NCI-H82 treated with DMSO at 0.1 percent for 48 hours (cell line): ENCODE data around the gene TMTC4.

Experiments used
- DNase-seq: peaks from one replicate; lab custom pipeline; 2025; ENCODE audit not compliant: unreplicated experiment; lab: John Stamatoyannopoulos, UW

TMTC4 gene

DNA sequence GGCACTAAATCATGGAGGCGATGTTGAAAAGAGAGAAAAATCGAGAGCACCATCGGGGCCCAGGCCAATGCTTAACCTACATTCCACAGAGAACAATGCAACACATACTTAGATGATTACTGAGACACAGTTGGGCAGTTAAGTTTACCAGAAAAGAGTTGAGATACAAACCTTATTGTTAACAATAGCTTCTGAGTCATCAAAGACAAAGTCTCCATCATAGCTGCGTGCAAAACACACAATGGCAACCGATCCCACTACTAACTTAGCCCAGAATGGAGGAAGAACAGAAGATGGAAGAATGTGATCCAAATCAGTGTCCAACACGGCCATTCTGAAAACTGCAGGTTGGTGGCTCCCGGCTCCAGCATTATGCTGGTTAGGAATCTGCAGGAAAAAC, 6.2 kb downstream of the TMTC4 start:
- DNase-seq: no peak

DNA sequence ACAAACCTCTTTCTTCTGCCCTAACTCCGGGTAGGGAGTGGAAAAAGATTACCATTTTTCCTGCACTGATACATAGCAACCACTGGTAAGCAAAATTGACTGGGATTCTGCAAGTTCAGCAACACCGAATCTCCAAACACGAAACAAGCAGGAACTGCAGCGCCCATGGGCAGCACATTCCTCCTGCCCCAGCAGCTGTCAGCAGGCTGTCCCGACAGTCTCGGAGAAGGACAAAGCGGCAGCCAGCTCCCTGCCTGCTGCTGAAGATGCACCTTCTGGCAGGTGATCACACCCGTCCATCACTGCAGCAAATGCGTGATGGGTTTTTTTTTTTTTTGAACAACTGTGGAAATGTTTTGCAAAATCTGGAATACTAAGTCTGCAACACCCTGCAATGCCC, 6.7 kb downstream of the TMTC4 start:
- DNase-seq: no peak

DNA sequence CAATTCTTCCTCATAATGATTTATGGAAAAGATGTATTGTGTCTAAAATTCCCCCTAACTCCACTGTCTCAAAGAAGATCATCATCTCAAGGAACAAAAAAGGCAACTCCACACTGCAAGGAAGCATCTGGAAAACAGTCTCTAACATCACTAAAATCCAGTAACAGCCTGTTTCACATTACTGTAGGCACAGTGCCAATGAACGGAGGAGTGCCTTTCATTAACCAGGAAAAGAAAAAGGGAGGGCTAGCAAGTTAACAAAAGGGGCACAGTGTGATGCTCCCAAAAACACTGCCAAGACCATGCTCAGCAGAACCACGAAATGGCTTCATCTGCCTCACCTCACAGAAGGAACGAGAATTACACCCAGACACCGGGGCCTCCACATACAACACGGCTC, 8.5 kb downstream of the TMTC4 start:
- DNase-seq: no peak

DNA sequence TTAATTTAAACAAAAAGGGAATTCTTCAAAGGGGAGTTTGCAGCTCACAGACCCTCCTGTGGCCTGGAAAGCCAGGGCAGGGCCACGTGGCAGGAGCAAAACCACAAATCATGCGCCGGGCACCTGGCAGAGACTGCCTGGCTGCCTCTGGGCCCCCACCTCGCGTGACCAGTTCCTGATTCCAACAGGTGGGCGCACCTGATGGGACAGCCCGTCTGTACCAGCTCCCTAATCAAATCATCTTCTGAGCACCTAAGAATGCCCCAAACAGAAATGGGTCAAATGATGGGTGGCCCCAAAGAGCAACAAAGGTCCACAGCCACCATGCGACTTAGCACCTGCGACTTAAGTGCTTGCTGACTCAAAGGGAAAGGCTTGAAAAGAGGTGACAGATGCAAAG, 9.2 kb downstream of the TMTC4 start:
- no peak for DNase-seq

DNA sequence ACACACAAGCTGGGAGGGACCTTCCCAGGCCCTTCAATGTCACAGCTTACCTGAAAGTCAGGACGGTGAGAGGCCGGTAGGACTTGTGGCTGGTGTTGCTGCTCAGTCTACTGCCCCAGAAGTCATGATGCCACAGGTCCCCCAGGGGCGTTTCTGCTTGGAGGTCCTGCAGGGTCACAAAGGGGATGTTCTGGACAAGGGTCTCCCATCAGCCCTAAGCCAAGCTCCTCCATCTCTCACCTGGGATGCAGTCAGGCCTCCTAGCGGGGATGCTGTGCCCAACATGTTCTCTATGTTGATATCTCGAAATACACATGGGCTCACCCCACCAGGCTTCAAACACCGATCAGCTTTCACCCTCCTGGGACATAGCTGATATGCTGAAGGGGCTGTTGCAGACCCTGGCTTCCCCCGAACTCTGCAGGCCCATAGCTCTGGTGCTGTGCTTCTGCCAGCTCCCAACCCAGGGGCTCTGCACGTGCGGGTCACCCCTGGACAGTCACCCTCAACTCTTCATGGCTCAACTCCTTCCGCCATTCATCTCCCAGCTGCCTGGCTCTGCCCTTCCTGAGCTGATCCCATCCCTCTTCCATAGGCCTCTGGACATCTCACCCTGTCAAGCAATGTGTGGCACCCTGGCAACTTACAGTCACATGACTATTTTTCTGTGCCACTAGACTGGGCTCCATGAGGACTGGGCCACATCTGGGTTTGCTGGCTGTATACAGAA, 10.3 kb downstream of the TMTC4 start:
- no peak for DNase-seq

DNA sequence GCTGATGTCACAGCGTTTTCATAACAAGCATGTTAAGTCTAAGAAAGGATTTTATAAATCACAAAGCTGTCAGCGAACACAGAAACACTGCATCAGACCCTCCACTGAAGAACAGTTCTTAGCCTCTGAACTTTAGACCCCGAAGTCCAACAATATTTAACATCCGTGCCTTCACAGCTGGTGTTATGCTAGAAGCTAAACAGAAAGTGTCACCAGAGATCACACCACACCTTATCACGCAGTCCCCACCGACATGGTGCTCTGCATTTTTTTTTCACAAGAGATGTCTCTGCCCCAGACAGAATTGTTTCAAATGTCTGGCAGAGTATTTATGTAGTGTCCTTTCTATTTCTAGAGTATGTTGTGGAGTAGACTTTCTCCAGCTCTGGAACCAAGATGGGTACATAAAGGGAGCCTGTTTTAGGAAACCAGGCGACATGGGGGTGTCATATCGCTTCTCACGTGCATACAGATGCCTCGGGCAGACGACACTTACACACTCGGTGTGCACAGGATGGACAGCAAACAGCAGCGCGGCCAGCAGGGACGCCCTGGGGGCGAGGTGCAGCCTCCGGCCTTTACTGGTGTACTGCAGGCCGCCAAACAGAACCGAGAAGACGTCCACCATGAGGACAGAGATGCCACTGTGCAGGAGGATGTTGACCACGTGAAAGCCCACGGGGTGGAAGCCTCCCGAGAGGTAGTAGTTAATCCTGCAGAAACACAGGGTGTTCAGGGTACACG, 12.0 kb downstream of the TMTC4 start:
- no peak for DNase-seq

DNA sequence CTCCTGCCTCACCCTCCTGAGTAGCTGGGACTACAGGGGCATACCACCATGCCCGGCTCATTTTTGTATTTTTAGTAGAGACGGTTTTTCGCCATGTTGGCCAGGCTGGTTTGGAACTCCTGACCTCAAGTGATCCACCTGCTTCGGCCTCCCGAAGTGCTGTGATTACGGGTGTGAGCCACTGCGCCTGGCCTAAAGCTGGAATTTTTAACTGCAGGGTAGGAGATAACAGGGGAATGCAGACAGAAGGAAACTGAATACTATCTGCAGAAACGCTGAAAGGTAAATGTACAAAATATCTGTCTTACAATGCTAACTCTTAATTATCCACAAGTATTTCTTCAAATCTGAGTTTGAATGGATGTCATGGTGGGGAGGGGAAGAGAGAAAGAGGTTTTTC, 13.8 kb downstream of the TMTC4 start:
- DNase-seq: no peak

DNA sequence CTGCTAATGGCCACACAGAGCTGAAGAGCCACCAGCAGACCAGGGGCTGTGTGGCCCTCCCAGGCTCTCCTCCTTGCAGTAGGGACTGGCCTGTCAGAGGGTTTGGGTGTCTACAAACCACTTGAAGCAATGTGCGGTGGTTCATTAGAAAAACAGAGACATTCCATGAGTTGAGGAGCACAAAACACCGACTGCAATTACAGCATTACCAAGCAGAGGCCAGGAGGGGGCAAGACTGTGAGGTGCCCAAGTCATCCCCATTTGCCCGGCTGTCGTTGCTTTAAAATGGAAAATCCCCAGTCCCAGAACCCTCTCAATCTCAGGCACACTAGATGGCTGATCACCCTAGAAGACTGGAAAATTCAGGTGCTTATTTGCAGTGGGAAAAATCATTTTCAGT, 15.0 kb downstream of the TMTC4 start:
- DNase-seq: no peak

DNA sequence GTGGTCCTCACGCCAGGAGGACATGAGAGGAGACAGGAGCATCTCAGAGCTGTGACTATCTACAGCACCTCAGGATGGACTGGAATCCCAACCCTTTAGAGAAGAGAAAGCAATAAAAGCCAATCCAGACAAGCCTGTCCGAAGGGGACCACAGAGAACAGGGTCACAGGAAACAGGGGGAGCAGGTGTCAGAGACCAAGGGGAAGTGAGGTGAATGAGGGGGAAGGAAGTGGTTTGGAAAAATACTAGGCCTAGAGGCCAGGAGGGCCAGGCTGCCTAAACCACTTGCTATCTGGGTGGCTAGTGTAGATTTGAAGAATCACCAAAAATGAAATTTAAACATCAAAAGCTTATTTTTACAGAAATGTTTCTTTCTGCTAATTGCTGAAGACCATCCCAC, 16.2 kb downstream of the TMTC4 start:
- DNase-seq: no peak

DNA sequence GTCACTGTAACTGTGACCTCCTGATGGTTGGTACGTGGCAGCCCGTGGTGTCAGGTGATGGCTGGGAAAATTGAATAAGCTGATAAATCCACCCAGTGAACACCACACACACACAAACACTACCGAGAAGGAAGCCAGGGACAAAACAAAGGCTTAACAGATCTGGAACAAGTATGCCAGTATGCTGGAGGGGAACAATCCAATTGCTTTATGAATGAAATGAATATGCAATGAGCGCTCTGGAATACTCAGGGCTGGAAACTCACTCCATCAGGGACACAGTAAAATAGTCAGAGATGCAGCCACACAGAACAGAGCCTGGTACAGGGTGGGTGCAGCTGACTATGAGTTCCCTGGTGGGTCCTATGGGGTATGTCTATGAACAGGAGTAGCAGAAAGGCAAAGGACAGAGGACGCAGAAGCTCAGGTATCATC, 16.7 kb downstream of the TMTC4 start:
- no peak for DNase-seq

DNA sequence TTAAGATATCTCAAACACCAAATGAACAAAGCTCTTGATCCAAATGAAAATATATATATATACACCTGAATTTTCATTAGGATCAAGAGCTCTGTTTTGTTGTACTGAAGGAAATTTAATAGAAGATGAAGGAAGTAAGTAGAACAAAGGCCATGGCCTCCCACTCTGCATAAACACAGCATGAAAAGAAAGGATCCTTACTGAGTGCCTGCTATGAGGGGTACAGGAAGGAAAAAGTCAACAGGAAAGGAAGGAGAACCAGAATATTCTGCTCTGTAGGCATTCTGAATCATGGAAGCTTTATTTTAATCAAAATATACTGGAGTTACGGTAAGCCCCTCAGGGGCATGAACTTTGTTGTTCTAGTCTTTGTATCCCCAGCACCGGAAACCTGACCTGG, 22.1 kb downstream of the TMTC4 start:
- DNase-seq: no peak

DNA sequence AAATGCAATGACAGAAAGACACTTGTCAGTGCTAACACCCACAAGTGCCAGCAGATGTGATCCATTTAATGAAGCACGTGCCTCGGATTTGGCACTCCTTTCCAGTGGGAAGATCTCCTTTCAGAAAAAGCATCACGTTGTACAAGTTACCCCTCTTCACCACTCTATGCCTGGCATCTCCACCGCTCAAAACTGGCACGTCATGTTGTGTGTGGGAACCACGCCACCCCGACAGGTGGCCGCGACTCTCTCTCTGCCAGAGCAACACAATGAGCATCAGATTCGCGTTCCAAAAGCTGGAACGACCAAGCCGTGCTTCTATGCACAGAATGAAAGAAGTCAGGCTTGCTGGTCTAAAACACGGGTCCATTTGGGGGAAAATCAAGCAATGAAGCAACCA, 24.3 kb downstream of the TMTC4 start:
- DNase-seq: no peak

DNA sequence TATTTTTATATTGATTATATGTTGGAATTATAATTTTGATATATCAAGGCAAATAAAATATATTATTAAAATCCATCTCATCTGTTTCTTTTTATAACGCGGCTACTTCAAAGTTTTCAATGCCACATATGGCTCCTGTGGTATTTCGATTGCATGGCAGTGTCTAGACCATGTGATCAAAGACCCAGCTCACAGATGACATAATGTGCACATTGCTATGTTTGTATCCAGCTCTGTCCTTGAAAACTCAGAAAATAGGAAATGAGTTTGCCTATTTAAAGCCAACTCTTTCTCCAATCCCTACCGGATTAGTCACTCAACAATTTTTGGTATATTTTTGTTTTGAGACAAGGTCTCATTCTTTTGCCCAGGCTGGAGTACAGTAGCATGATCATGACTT, 26.2 kb downstream of the TMTC4 start:
- DNase-seq: no peak

DNA sequence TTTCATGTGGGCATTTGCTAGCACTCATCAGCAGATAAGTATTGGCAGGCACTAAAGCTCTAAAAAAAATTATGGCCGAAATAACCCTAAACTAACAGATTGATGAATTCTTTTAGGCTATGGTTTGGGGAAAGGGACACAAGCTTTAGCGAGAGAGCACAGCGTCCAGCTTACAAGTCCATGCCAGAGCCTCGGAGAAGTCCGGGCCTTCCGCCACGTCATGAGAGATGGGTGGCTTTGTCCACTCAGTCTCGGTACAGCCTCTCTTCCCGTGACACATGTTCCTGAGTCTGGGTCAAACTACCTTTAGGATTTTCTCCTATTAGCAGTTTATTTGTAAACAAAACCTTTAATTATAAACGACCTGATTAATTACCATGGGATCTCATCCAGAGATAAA, 27.7 kb downstream of the TMTC4 start:
- no peak for DNase-seq

DNA sequence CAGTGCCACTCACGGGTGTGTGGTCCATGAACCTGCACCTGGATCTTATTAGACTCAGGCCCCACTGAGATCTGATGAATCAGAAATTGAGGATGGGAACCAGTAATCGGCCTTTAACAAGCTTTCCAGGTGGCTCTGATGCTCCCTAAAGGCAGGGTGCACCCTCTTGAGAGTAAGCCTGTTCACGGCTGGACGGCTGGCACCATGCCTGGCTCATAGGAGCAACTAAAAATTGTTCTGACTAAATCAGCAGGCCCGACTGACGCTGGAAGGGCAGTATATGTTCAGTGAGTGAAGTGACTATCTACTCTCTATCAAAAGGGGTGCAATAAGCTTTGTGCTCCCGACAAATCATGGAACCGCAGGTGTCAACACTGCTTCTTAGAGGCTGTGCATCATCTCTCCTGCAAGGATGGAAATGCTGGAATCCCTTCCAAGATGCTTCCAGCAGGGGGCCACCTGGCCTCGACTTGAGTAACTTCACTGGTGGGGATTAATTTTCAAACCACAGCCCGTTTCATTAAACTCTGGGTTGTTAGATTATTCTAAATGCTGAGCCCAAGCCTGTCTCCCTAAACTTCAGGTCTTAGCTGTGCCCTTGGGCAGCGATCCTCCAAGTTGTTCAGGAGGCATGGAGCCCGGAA, 28.4 kb downstream of the TMTC4 start:
- DNase-seq: peak; percentile 9

DNA sequence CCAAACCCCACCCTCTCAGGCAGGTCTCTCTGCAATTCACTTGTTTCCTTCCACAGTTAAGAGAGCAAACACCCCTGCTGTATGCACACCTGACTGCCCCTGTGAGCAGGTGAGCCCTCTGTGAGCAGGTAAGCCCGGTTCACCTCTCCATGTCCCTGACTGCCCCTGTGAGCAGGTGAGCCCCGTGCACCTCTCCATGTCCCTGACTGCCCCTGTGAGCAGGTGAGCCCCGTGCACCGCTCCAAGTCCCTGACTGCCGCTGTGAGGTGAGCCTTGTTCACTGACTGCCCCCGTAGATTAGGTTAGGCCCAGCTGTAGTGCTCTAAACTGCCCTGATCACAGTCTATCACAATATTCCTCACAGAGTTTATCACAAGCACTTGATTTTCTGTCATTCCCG, 29.2 kb downstream of the TMTC4 start:
- no peak for DNase-seq

DNA sequence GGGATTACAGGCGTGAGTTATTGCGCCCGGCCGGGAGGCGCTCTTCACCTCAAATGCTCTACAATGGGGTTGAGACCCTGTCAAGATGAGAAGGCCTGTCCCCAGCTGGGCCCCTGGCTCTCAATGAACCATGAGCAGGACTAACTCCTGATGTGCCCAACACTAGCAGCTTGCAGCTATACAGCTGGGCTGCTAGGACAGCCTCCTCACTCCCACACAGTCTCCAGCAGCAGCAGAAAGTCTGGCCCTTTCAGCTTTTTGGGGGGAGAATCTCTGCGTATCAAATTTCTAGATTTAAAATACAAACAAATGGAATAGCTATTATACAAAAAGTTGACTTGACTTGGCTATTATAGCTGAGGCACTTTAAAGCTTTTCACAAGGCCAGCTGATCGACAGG, 30.2 kb downstream of the TMTC4 start:
- DNase-seq: no peak

DNA sequence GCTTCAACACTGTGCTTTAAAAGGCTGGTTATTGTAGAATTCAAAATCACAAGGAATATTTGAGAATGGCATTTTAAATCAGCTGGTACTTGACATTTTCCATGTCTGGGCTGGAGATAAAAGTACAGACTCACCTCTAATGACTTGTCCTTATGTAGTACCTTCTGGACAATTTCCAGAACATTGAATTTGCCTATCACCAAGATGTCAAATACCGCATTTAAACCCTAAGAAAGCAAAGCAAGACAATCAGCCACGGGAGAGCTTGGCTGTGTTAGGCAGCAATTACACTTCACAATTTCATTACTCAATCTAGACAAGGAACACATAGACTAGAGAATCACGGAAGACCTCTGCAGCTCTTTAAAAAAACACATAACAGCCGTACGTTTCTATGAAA, 36.8 kb downstream of the TMTC4 start:
- no peak for DNase-seq

DNA sequence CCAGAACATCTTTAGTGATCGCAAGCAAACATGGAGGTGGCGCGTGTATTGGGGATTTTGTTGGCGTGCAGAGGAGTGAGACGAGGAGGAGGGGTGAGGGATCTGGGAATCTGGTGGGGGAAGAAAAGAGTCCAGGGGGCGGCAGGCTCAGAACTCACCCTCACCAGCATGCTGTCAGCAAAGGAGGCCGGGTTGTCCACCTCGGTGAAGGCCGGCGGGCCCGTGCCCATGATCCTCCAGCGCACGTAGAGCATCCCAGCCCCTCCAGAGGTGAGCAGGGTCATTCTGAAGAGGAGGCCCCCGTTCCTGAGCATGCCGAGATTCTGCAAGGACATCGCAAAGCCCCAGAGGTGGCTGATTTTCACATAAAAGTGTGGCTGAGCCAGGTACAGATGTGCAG, 37.2 kb downstream of the TMTC4 start:
- no peak for DNase-seq

DNA sequence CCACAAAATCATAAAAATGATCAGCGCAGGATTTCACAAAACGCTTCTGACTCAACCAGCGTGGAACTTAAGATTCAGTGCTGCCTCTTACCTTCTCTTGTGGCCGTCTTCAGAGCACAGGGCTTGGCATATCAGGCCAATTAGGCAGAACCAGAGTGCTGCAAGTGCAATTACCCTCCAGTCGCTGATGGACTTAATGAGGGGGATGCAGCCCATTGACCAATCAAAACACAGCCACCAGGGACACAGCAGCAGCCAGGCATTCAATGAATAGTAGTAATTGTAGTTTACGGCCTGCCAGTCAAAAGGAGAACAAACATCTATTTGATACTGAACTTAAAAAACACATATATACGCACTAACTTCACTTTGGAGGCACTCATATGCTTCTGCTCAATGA, 38.2 kb downstream of the TMTC4 start:
- no peak for DNase-seq

DNA sequence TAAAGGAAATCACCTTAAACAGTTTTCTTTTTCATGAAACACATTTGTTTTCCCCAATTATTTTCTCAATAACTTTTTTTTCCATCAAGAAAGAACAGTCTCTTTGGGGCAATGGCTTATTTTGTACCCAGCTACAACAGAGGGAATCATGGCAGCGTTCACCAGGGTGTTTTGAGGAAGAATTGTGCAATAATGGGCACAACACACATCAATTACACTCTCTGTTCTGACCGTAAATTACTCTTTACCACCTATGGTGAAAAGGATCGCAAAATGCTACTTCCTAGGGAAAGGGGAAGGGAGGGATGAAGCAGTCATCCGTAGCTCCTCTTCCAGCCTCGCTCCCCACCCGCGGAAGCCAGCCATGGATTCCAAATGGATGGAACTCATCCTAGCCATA, 38.6 kb downstream of the TMTC4 start:
- no peak for DNase-seq

DNA sequence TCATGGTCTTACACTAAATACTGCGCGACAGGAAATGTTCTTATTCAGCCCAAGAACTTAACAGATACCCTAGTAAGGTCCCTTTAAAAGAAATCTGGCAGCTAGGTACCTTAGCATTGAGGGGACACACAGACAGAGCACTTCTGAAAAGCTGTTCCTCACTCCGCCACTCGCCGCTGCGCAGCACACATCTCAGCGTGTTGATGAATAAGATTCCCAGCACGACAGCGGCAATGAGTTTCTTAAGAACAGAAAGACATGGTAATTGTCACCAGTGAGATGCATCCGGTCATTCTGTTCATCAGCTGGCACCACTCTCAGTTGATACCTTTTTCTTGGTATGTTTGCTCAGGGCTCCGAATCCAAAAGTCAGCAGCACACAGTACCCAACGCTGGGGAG, 39.9 kb downstream of the TMTC4 start:
- no peak for DNase-seq
